K562 (cell line): ENCODE results near the gene EPB41L2. TPM values are rescaled to one million over a fixed set of nuclear protein-coding genes. Genes with fewer than 3 reads are reported as not detected.
A peak's percentile ranks its signal among the peaks of the same experiment; 100 is the strongest.
"Not testable (repeated sequence)": the region's sequence is repeated elsewhere in the genome, so short reads cannot be mapped to it uniquely, and the experiment has no call there.

ENCODE experiments used
- ATAC-seq: fragments of 200-7000 bp; cut with Tn5 transposase; 3 replicates; pipeline ENCODE4 v1.9.1; 2020; ENCODE audit warnings: moderate library complexity
- BruUV-seq: library from RNA; stranded (reverse); fragments of 400-500 nt; replicated peaks from 2 replicates; lab custom pipeline; 2021; lab: Mats Ljungman, UMichigan
- CTCF ChIA-PET: fragments of 300-600 bp; formaldehyde crosslinking; extraction: SDS; loops from one replicate; lab custom pipeline; 2021; ENCODE audit warnings: low intra/inter-chr PET ratio; lab: Yijun Ruan, JAX
- POLR2A ChIA-PET: fragments of 300-600, 350-650 bp; sonication (Branson Sonifier 250); formaldehyde crosslinking; extraction: SDS; loops from one replicate; lab custom pipeline; 2021; ENCODE audit warnings: antibody characterized with exemption, inconsistent platforms; lab: Yijun Ruan, JAX
- DNase-seq, 4 experiments: peaks; one replicate each; pipeline versions ENCODE4 v3.0.0 to v3.0.0-alpha.2; 2011 to 2018; ENCODE audit warnings: low spot score in 3 of 4, mixed read lengths in 3 of 4; ENCODE audit errors: extremely low read depth in 1 of 4
- FAIRE-seq: peaks from 2 replicates; lab custom pipeline; 2011; peaks lifted over from hg19 to GRCh38; lab: Jason Lieb, UNC
- H2AFZ ChIP-seq: 2 replicates; pipeline ENCODE4 v1.6.0; 2011; ENCODE audit warnings: low read depth, low read length, control low read depth, inconsistent platforms
- H3K27ac ChIP-seq: fragments of 200-600 bp; 3 replicates; pipeline ENCODE4 v1.8.0; 2011; ENCODE audit warnings: low read depth, mild to moderate bottlenecking, control low read depth, inconsistent platforms, low read length, moderate library complexity, mixed read lengths; ENCODE audit errors: extremely low read depth
- H3K27me3 ChIP-seq, 2 experiments: fragments of 300-600 bp in 1 of 2; 2 replicates in 1 of 2; 3 replicates in 1 of 2; pipeline versions ENCODE4 v1.6.0 to v1.8.0; 2011; ENCODE audit warnings: inconsistent platforms in 2 of 2, low read length in 2 of 2, mild to moderate bottlenecking in 1 of 2, mixed read lengths in 1 of 2, moderate library complexity in 1 of 2; ENCODE audit not compliant: control insufficient read depth in 2 of 2, insufficient read depth in 2 of 2
- H3K36me3 ChIP-seq: fragments of 300-600 bp; 3 replicates; pipeline ENCODE4 v1.8.0; 2011; ENCODE audit warnings: mild to moderate bottlenecking, low read length, inconsistent platforms; ENCODE audit not compliant: control insufficient read depth, insufficient read depth
- H3K4me1 ChIP-seq, 2 experiments: fragments of 200-600 bp in 1 of 2; replicated peaks in 1 of 2; 2 replicates in 1 of 2; 3 replicates in 1 of 2; pipeline versions ENCODE4 v1.5.1 to v1.8.0; 2011; ENCODE audit warnings: inconsistent platforms in 2 of 2, low read length in 2 of 2, mild to moderate bottlenecking in 1 of 2, mixed read lengths in 1 of 2, moderate library complexity in 1 of 2; ENCODE audit not compliant: control insufficient read depth in 2 of 2, insufficient read depth in 2 of 2
- H3K4me2 ChIP-seq: 2 replicates; pipeline ENCODE4 v1.6.1; 2011; ENCODE audit warnings: low read length, control low read depth, inconsistent platforms, mixed read lengths; ENCODE audit not compliant: insufficient read depth
- H3K4me3 ChIP-seq: fragments of 200-600 bp; sonication (generic), shearing (Covaris generic); 2 replicates; pipeline ENCODE4 v1.5.1; 2016; ENCODE audit warnings: control low read depth, inconsistent platforms
- H3K79me2 ChIP-seq: fragments of 200-600 bp; 3 replicates; pipeline ENCODE4 v1.8.0; 2011; ENCODE audit warnings: low read length, inconsistent platforms; ENCODE audit not compliant: control insufficient read depth, insufficient read depth
- H3K9ac ChIP-seq, 2 experiments: 2 replicates each; pipeline versions ENCODE4 v1.6.0 to v1.6.1; 2011; ENCODE audit warnings: low read depth in 2 of 2, low read length in 2 of 2, control low read depth in 1 of 2, inconsistent platforms in 1 of 2, mild to moderate bottlenecking in 1 of 2, mixed read lengths in 1 of 2; ENCODE audit not compliant: insufficient read depth in 1 of 2
- H3K9me1 ChIP-seq: one replicate; pipeline ENCODE4 v1.6.0; 2011; ENCODE audit warnings: inconsistent platforms, mild to moderate bottlenecking, low read length, moderate library complexity; ENCODE audit not compliant: control insufficient read depth, insufficient read depth
- H3K9me3 ChIP-seq: replicated peaks from 2 replicates; pipeline ENCODE4 v1.5.1; 2011; ENCODE audit warnings: low read depth, low read length, inconsistent platforms; ENCODE audit not compliant: control insufficient read depth, insufficient read depth
- H4K20me1 ChIP-seq: replicated peaks from 2 replicates; pipeline ENCODE4 v1.6.1; 2011; ENCODE audit warnings: low read length, inconsistent platforms, mixed read lengths; ENCODE audit not compliant: control insufficient read depth, insufficient read depth
- DIDO1 ChIP-seq: fragments of 450-650 bp; IDR thresholded peaks from 2 replicates; pipeline ENCODE4 v1.6.1; 2016; ENCODE audit warnings: low read depth, missing biosample characterization, missing genetic modification characterization
- HIVEP1 ChIP-seq: fragments of 250-450 bp; sonication (Bioruptor Pico); IDR thresholded peaks from 2 replicates; pipeline ENCODE4 v1.4.0; 2020; ENCODE audit warnings: mild to moderate bottlenecking
- KDM5B ChIP-seq: fragments of 200-600 bp; sonication (generic); IDR thresholded peaks from 2 replicates; pipeline ENCODE4 v1.6.1; 2012; ENCODE audit warnings: low read depth, mild to moderate bottlenecking, moderate library complexity, low read length, control low read depth, inconsistent platforms; ENCODE audit not compliant: insufficient replicate concordance
- LEF1 ChIP-seq: fragments of 450-650 bp; IDR thresholded peaks from 2 replicates; pipeline ENCODE4 v1.6.1; 2016; ENCODE audit warnings: mild to moderate bottlenecking
- TCFL5 ChIP-seq: fragments of 250-450 bp; sonication (Bioruptor Pico); conservative IDR thresholded peaks from 2 replicates; pipeline ENCODE4 v1.6.1; 2021; ENCODE audit warnings: mild to moderate bottlenecking, moderate library complexity, matching md5 sums
- ZNF395 ChIP-seq: fragments of 200-800 bp; sonication (Bioruptor generic); IDR thresholded peaks from 2 replicates; pipeline ENCODE4 v1.6.1; 2017; ENCODE audit warnings: missing genetic modification characterization, missing compliant biosample characterization
- ZNF75A ChIP-seq: fragments of 450-650 bp; formaldehyde crosslinking; IDR thresholded peaks from 2 replicates; pipeline ENCODE4 v1.4.0; 2020; ENCODE audit warnings: mild to moderate bottlenecking
- WGBS: fragments of 100-300 bp; shearing (Covaris generic); methylation state at CpG from one replicate; pipeline ENCODE4 v1.1.6; 2016; ENCODE audit warnings: low coverage, mixed read lengths; ENCODE audit not compliant: insufficient coverage; ENCODE audit errors: missing lambda C conversion rate; 5-methylcytosine and 5-hydroxymethylcytosine counted together
- in situ Hi-C: fragments of 300-500 bp; cut with MboI; formaldehyde crosslinking; loops from 4 replicates; pipeline ENCODE4 v1.15.0; 2018; ENCODE audit warnings: inconsistent platforms, mixed read lengths
- intact Hi-C: fragments of 100-400 bp; cut with micrococcal nuclease; formaldehyde crosslinking; loops from 2 replicates; pipeline ENCODE4 v1.14.2; 2022
- polyA plus RNA-seq, 8 experiments: library from polyadenylated mRNA; depleted of rRNA in 4 of 8; stranded (reverse) in 5 of 8; unstranded in 3 of 8; fragments of >200 nt; fragmentation: Nextera tagmentation in 2 of 8; fragmentation: Illumina TruSeq in 1 of 8; extraction: Ambion mirVana in 2 of 8; extraction: Trizol in 1 of 8; gene quantifications; 2 replicates each; pipeline versions ENCODE4 v1.2.1 to v1.2.3, GENCODE V29; 2011 to 2014; ENCODE audit warnings: inconsistent platforms in 1 of 8, missing spikeins in 1 of 8
- total RNA-seq, 7 experiments: library from RNA; depleted of rRNA in 6 of 7; stranded (reverse); fragments of >200 nt in 6 of 7; fragmentation: Illumina TruSeq in 2 of 7; extraction: Trizol in 2 of 7; gene quantifications; 2 replicates each; pipeline versions ENCODE4 v1.2.1 to v1.2.3, GENCODE V29; 2011 to 2021; ENCODE audit warnings: low replicate concordance in 1 of 7

The EPB41L2 gene
- total and polyA plus RNA-seq, 9 of the 15 experiments (the other 6 are each of a cell fraction or from before 2014, with no cell fraction given) = 5.1 to 53.6 (median 25.0) TPM

GRCh38 chr6:131013495-131013894 lies 49.5 kb downstream of the EPB41L2 start:
- H3K9me1 ChIP-seq = no peaks in the 10 kb centered on the region
- intact Hi-C loops (no loop called here), in situ Hi-C loops (no loop called here)
- H3K9ac ChIP-seq = no peak overlapping the region
- WGBS = 3% methylated on average over 2 of the region's 2 CpGs
- TF ChIP-seq DIDO1 (tag) = no peak
- TF ChIP-seq ZNF395 (CRISPR knock-in tag) = no peak
- TF ChIP-seq KDM5B = no peak
- no peak for DNase-seq
- ChIA-PET CTCF (no interaction called here), POLR2A (interaction anchor here (0.7 to 0.9 kb wide), 2 partner anchors 28 to 32 kb away, joined by 3 read pairs; no protein-coding TSS in a partner anchor)
- no TSS peak for BruUV-seq
- no peak overlapping the region for H2AFZ ChIP-seq
- H3K27ac ChIP-seq = no peak overlapping the region
- H3K4me3 ChIP-seq = no peak overlapping the region
- no peaks in the 10 kb centered on the region for H4K20me1 ChIP-seq
- H3K79me2 ChIP-seq = peaks cover 32% of the 10 kb centered on the region
- no peak for ATAC-seq
- H3K9me3 ChIP-seq = no peaks in the 10 kb centered on the region
- no peaks in the 10 kb centered on the region for H3K4me1 ChIP-seq
- no peak for FAIRE-seq
- H3K27me3 ChIP-seq = no peaks in the 10 kb centered on the region
- H3K4me2 ChIP-seq = no peak overlapping the region
- H3K36me3 ChIP-seq = no peaks in the 10 kb centered on the region

- TF ChIP-seq TCFL5 (CRISPR knock-in tag) = no peak
- TF ChIP-seq HIVEP1 (CRISPR knock-in tag) = no peak
- TF ChIP-seq LEF1 = no peak
- TF ChIP-seq ZNF75A = peak; percentile 77; the same call in 1 of the 2 replicates
- TF ChIP-seq, all 486 proteins: peak for 1
- WGBS = 25% methylated on average over 2 of the region's 2 CpGs
- H3K9me1 ChIP-seq = no peaks in the 10 kb centered on the region
- peaks cover 28% of the 10 kb centered on the region for H3K79me2 ChIP-seq
- no peak overlapping the region for H3K27ac ChIP-seq
- FAIRE-seq = no peak
- H3K9me3 ChIP-seq = peaks cover 1% of the 10 kb centered on the region; the same call in 1 of the 2 replicates
- in situ Hi-C loops (no loop called here), intact Hi-C loops (no loop called here)
- no peaks in the 10 kb centered on the region for H4K20me1 ChIP-seq
- no peak overlapping the region for H3K9ac ChIP-seq
- ChIA-PET CTCF (no interaction called here), POLR2A (no interaction called here)
- no peaks in the 10 kb centered on the region for H3K27me3 ChIP-seq
- H3K4me2 ChIP-seq = no peak overlapping the region
- no TSS peak for BruUV-seq
- DNase-seq = no peak
- no peak for ATAC-seq
- H3K4me1 ChIP-seq = no peaks in the 10 kb centered on the region; a peak in 1 of 5 replicates
- H3K36me3 ChIP-seq = no peaks in the 10 kb centered on the region
- H2AFZ ChIP-seq = no peak overlapping the region
- H3K4me3 ChIP-seq = no peak overlapping the region
These were observed 53.3 kb downstream of the EPB41L2 start for GRCh38 chr6:131009790-131010189.

- BruUV-seq, H2AFZ ChIP-seq, H3K9ac ChIP-seq, H3K9me3 ChIP-seq, H3K9me1 ChIP-seq, H3K4me1 ChIP-seq, H3K36me3 ChIP-seq, H3K27ac ChIP-seq, CTCF ChIA-PET, H3K4me2 ChIP-seq, FAIRE-seq, intact Hi-C loops, DNase-seq, ATAC-seq, H3K4me3 ChIP-seq, POLR2A ChIA-PET, H4K20me1 ChIP-seq, in situ Hi-C loops, H3K27me3 ChIP-seq: not testable (repeated sequence)
- WGBS = 14% methylated on average over 2 of the region's 2 CpGs
- peaks cover 25% of the 10 kb centered on the region for H3K79me2 ChIP-seq
These were observed 54.1 kb downstream of the EPB41L2 start for GRCh38 chr6:131008965-131009364.
